SU-DHL-6 (cell line): Measurements from ENCODE around the gene GARIN6.

Experiments
- H2AFZ ChIP-seq: fragments of 200-600 bp; sonication (generic); 2 replicates; pipeline ENCODE4 v1.6.1; 2014; ENCODE audit warnings: low read depth, mild to moderate bottlenecking, moderate library complexity, mixed read lengths, antibody characterized with exemption, low read length; ENCODE audit not compliant: severe bottlenecking
- H3F3A ChIP-seq: fragments of 200-600 bp; shearing (Covaris generic); 2 replicates; pipeline ENCODE4 v1.6.0; 2016; ENCODE audit warnings: antibody characterized with exemption, mild to moderate bottlenecking; ENCODE audit not compliant: insufficient read depth
- H3K27ac ChIP-seq: fragments of 200-600 bp; sonication (generic); 2 replicates; pipeline ENCODE4 v1.5.1; 2016; ENCODE audit warnings: low read depth, mild to moderate bottlenecking, low read length, moderate library complexity, mixed read lengths
- H3K27me3 ChIP-seq: fragments of 200-600 bp; sonication (generic), shearing (Covaris generic); 2 replicates; pipeline ENCODE4 v1.6.0; 2014; ENCODE audit warnings: mild to moderate bottlenecking, low read length
- H3K36me3 ChIP-seq: fragments of 200-600 bp; sonication (generic); 2 replicates; pipeline ENCODE4 v1.6.1; 2014; ENCODE audit warnings: mild to moderate bottlenecking, low read length, mixed read lengths
- H3K4me2 ChIP-seq: fragments of 300-600, 200-600 bp; shearing (Covaris generic), sonication (generic); 2 replicates; pipeline ENCODE4 v1.6.0; 2014; ENCODE audit warnings: low read length, low read depth, mild to moderate bottlenecking; ENCODE audit not compliant: poor library complexity, severe bottlenecking
- H3K4me3 ChIP-seq: fragments of 200-600 bp; sonication (generic); 2 replicates; pipeline ENCODE4 v1.5.1; 2014; ENCODE audit warnings: antibody characterized with exemption, low read length, mild to moderate bottlenecking, mixed read lengths; ENCODE audit not compliant: insufficient read depth, poor library complexity, severe bottlenecking
- H3K79me2 ChIP-seq: fragments of 200-600 bp; sonication (generic); 2 replicates; pipeline ENCODE4 v1.6.1; 2014; ENCODE audit warnings: mild to moderate bottlenecking, low read length, moderate library complexity; ENCODE audit not compliant: insufficient read depth
- H3K9ac ChIP-seq: fragments of 200-600 bp; sonication (generic); 2 replicates; pipeline ENCODE4 v1.7.0; 2014; ENCODE audit warnings: mild to moderate bottlenecking, low read length
- H3K9me2 ChIP-seq: fragments of 200-600 bp; sonication (generic); replicated peaks from 2 replicates; pipeline ENCODE4 v1.6.1; 2014; ENCODE audit warnings: low read length; ENCODE audit not compliant: insufficient read depth
- H3K9me3 ChIP-seq: fragments of 200-600 bp; sonication (generic); 2 replicates; pipeline ENCODE4 v1.6.1; 2014; ENCODE audit warnings: low read length, mixed read lengths; ENCODE audit not compliant: insufficient read depth
- H4K20me1 ChIP-seq: fragments of 200-600 bp; sonication (generic); 2 replicates; pipeline ENCODE4 v1.6.1; 2014; ENCODE audit warnings: low read depth, mild to moderate bottlenecking, antibody characterized with exemption, low read length, moderate library complexity, mixed read lengths
- CTCF ChIP-seq: fragments of 200-600 bp; sonication (generic); IDR thresholded peaks from one replicate; pipeline ENCODE4 v1.5.1; 2017; ENCODE audit warnings: antibody characterized with exemption, mild to moderate bottlenecking, low read length, moderate library complexity; ENCODE audit not compliant: insufficient read depth, poor library complexity, severe bottlenecking
- EZH2phosphoT487 ChIP-seq: fragments of 200-600 bp; sonication (generic), shearing (Covaris generic); conservative IDR thresholded peaks from 2 replicates; pipeline ENCODE4 v1.6.1; 2018; ENCODE audit warnings: mild to moderate bottlenecking, antibody characterized with exemption, low read length, moderate library complexity, mixed read lengths

GARIN6 gene

DNA sequence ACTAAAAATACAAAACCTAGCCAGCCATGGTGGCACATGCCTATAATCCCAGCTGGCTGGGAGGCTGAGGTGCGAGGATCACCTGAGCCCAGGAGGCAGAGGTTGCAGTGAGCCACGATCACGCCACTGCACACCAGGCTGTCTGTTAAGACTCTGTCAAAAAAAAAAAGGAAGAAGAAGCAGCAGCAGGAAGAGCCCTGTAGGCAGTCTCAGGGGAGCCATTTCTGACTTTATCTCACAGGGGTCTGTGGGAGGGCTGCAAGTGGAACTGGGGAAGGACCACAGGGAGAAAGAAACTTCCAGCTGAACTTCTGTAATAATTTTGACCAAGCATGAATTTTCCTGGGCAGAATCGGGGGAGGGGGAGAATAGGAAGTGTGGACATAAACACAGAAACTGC is 32.7 kb downstream of the GARIN6 start:
- Histone ChIP-seq H3K4me3 (no peak overlapping the region), H3K27ac (no peak overlapping the region), H3K9ac (no peak overlapping the region), H3K9me2 (no peaks in the 10 kb centered on the region), H3K27me3 (no peaks in the 10 kb centered on the region), H2AFZ (no peak overlapping the region), H3K9me3 (no peaks in the 10 kb centered on the region), H4K20me1 (no peaks in the 10 kb centered on the region), H3F3A (no peaks in the 10 kb centered on the region), H3K36me3 (no peaks in the 10 kb centered on the region), H3K79me2 (no peaks in the 10 kb centered on the region), H3K4me2 (no peak overlapping the region)
- TF ChIP-seq EZH2phosphoT487 = no peak
- no peak for TF ChIP-seq CTCF

DNA sequence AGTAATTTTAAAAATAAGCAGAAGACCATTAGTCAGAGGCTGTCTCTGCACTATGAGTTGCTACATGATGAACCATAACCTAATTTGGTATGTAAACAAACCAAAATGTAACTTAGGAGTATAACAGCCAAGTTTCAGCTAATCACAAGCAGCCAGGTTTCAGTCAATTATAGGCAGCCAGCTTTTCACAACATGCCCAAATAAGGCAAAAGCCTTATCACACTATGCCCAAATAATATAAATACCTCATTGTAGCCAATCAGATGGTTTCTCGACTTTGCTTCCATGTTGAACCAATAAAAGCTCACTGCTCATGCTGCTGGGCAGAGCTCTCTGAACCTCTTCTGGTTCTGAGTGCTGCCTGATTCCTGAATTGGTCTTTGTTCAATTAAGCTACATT is 38.6 kb downstream of the GARIN6 start:
- H3F3A ChIP-seq = no peaks in the 10 kb centered on the region
- no peaks in the 10 kb centered on the region for H4K20me1 ChIP-seq
- H3K4me2 ChIP-seq = no peak overlapping the region
- H3K4me3 ChIP-seq = no peak overlapping the region
- no peaks in the 10 kb centered on the region for H3K36me3 ChIP-seq
- no peak overlapping the region for H2AFZ ChIP-seq
- H3K9me2 ChIP-seq = no peaks in the 10 kb centered on the region
- no peak overlapping the region for H3K9ac ChIP-seq
- H3K9me3 ChIP-seq = no peaks in the 10 kb centered on the region
- no peak for TF ChIP-seq CTCF
- TF ChIP-seq EZH2phosphoT487 = no peak
- H3K27me3 ChIP-seq = no peaks in the 10 kb centered on the region
- H3K27ac ChIP-seq = no peak overlapping the region
- H3K79me2 ChIP-seq = no peaks in the 10 kb centered on the region

- TF ChIP-seq CTCF = no peak
- no peak for TF ChIP-seq EZH2phosphoT487
- Histone ChIP-seq H2AFZ (no peak overlapping the region), H4K20me1 (no peaks in the 10 kb centered on the region), H3K9me3 (no peaks in the 10 kb centered on the region), H3K9me2 (no peaks in the 10 kb centered on the region), H3K4me2 (no peak overlapping the region), H3K36me3 (no peaks in the 10 kb centered on the region), H3K27me3 (no peaks in the 10 kb centered on the region), H3K4me3 (no peak overlapping the region), H3K27ac (no peak overlapping the region), H3F3A (no peaks in the 10 kb centered on the region), H3K79me2 (no peaks in the 10 kb centered on the region), H3K9ac (no peak overlapping the region)
Measured at GRCh38 chr12:99695050-99695449, 47.5 kb downstream of the GARIN6 start.
